Measurements from ENCODE around the gene GTPBP3.

GRCh38 chr19:17389957-17390664 lies 52.8 kb downstream of the GTPBP3 start:
- no peak for TF ChIP-seq EZH2phosphoT487 (IDR thresholded peaks at IDR 0.05; ENCODE audit: borderline replicate concordance, low read depth, low read length)
- TF ChIP-seq, protein P1, sequence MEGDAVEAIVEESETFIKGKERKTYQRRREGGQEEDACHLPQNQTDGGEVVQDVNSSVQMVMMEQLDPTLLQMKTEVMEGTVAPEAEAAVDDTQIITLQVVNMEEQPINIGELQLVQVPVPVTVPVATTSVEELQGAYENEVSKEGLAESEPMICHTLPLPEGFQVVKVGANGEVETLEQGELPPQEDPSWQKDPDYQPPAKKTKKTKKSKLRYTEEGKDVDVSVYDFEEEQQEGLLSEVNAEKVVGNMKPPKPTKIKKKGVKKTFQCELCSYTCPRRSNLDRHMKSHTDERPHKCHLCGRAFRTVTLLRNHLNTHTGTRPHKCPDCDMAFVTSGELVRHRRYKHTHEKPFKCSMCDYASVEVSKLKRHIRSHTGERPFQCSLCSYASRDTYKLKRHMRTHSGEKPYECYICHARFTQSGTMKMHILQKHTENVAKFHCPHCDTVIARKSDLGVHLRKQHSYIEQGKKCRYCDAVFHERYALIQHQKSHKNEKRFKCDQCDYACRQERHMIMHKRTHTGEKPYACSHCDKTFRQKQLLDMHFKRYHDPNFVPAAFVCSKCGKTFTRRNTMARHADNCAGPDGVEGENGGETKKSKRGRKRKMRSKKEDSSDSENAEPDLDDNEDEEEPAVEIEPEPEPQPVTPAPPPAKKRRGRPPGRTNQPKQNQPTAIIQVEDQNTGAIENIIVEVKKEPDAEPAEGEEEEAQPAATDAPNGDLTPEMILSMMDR (conservative IDR thresholded peaks at IDR 0.05; ENCODE audit: low read length), result no peak
